GM12864 (cell line): ENCODE measurements around the gene DPEP2NB.

ENCODE experiments used
- DNase-seq: peaks from one replicate; pipeline ENCODE4 v3.0.0-alpha.2; 2011; ENCODE audit warnings: low read depth
- H3K4me3 ChIP-seq: 2 replicates; pipeline ENCODE4 v1.5.1; 2011; ENCODE audit warnings: mild to moderate bottlenecking, low read depth, low read length, control low read depth
- CTCF ChIP-seq: IDR thresholded peaks from 2 replicates; pipeline ENCODE4 v1.5.1; 2011; ENCODE audit warnings: low read depth, mild to moderate bottlenecking, moderate library complexity, low read length, control low read depth, inconsistent platforms; ENCODE audit errors: missing control alignments

DPEP2NB gene

GRCh38 chr16:67990018-67990386 lies 25.7 kb downstream of the DPEP2NB start:
- H3K4me3 ChIP-seq = no peak overlapping the region
- DNase-seq = no peak
- TF ChIP-seq CTCF = no peak

GRCh38 chr16:67989322-67990017 lies 26.2 kb downstream of the DPEP2NB start:
- no peak overlapping the region for H3K4me3 ChIP-seq
- no peak for TF ChIP-seq CTCF
- DNase-seq = no peak

- no peak for DNase-seq
- no peak for TF ChIP-seq CTCF
- no peak overlapping the region for H3K4me3 ChIP-seq
Measured at GRCh38 chr16:67988675-67989074, 27.0 kb downstream of the DPEP2NB start.

- DNase-seq = no peak
- TF ChIP-seq CTCF = no peak
- H3K4me3 ChIP-seq = no peak overlapping the region
Measured at GRCh38 chr16:67987460-67988160, 28.1 kb downstream of the DPEP2NB start.

GRCh38 chr16:67986949-67987348 lies 28.8 kb downstream of the DPEP2NB start:
- no peak for DNase-seq
- no peak for TF ChIP-seq CTCF

GRCh38 chr16:67982011-67982696 lies 33.6 kb downstream of the DPEP2NB start:
- TF ChIP-seq CTCF = no peak

More at GRCh38 chr16:67986949-67987348, 28.8 kb downstream of the DPEP2NB start:
- H3K4me3 ChIP-seq = no peak overlapping the region

More at GRCh38 chr16:67982011-67982696, 33.6 kb downstream of the DPEP2NB start:
- H3K4me3 ChIP-seq = no peak overlapping the region
- DNase-seq = no peak
